ENCODE data around the gene ARHGEF37.
"Not testable (repeated sequence)": the region's sequence is repeated elsewhere in the genome, so short reads cannot be mapped to it uniquely, and the experiment has no call there.

ARHGEF37 gene

DNA sequence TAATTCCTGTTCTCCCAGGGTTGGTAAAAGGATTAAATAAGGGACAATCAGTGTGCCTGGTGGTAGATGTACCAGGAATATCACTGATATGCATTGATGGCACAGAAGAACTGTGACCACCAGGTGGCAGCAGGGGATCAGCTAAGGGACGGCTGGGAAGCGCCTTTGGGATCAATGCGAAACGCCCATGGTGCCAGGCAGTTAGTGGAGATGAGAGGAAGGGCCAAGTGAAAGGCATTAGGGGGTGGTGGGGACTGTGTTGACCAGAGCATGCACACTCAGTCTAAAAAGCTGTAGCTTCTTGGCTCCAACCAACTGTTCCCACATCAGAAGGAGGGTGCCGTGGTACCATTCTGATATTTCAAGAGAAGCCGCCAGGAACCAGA, 55.6 kb downstream of the ARHGEF37 start:
- in situ Hi-C loops (cut with HindIII; ENCODE audit: low pct_ligation_motif_present, low pct_unique_long_range_greater_than_20kb, low sequenced_read_pairs): loop anchor here (25.0 kb wide), 1 partner anchor 200 kb away; no protein-coding TSS in a partner anchor
- DNase-seq: peak; percentile 52

DNA sequence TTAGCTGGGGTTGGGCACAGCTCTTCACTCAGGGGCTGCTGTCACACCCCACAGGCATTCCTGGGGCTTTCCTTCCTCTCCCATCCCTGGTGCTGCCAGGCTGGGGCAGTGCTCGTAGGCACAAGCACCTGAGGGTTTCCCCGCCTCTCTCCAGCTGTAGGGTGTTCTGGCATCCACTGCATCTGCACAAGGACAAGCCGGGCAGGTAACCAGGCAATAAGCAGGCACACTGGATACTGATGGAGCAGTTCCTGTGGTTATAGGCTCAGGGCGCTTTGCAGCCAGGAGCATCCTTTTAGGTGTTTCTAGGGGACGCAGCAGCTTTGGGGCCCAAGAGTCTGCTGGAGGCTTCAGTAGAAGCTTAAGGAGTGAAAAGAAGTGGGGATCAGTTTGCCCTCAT, 56.8 kb downstream of the ARHGEF37 start:
- in situ Hi-C loops (cut with HindIII; ENCODE audit: low pct_ligation_motif_present, low pct_unique_long_range_greater_than_20kb, low sequenced_read_pairs): loop anchor here (25.0 kb wide), 1 partner anchor 199 kb away; no protein-coding TSS in a partner anchor
- no peak for DNase-seq

DNA sequence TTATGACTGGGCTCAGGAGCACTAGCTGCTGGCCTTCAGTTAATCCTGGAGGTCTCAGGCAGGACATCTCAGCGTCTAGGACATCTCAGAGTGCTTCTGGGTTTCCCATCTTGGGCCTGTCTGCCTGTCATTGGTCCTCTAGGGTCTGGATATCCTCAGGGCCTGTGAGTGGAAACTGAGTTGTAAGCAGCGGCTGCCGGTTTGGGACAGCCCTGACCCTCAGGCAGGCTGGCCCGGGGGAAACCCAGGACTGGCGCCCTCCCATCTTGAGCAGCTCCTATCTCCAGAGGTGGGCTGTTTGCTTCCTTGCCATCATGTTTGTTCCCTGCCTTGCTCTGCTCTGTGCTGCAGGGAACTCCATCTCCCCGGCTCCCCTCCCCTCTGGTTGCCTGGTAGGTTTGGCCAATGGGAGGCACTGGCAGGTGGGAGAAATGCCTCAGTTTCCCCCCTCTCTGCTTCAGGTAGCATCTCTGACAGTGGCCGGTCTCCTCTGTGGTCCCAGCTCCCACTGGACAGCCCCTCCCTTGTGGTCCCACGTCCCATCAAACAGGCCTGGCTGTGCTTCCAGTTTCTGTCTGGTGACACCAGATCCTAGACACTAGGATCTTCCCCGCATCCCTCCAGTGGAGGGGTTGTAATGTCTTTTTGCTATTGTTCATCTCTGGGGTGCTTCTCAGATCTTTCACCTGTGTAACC, 57.4 kb downstream of the ARHGEF37 start:
- no peak for DNase-seq
- in situ Hi-C loops (cut with HindIII; ENCODE audit: low pct_ligation_motif_present, low pct_unique_long_range_greater_than_20kb, low sequenced_read_pairs): loop anchor here (25.0 kb wide), 1 partner anchor 199 kb away; no protein-coding TSS in a partner anchor

- no peak for DNase-seq
- in situ Hi-C loops (cut with HindIII; ENCODE audit: low pct_ligation_motif_present, low pct_unique_long_range_greater_than_20kb, low sequenced_read_pairs): loop anchor here (25.0 kb wide), 1 partner anchor 198 kb away; no protein-coding TSS in a partner anchor
Measured at GRCh38 chr5:149639737-149640136, 58.4 kb downstream of the ARHGEF37 start.

DNA sequence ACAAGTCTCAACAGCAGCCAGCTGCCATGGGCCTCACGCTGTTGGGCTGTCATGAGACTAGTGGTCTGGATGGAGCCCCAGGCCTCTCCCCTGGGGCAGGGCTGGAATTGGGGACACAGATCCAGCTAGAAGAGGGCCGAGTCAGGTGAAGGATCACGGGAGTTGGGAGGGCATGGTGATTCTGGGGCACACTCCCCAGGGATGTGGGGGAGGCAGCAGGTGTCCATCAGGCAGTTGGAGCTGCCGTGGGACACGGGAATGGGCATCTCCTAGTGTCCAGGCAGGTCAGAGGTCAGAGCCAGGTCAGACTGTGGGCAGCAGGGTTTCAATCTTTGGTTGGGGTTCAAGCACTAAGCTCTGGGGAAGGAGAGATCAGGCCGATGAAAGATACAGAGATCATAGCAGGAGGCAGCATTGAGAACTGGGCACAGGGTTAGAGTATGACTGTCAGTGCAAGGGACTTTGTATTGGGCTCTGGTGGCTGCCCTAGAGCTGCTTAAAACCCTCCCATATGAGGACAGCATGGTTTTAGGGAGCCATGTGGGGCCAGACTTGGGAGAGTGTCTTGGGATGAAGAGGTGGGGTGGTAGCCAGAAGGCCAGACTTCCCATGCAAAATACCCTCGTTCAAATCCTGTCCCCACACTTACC, 59.2 kb downstream of the ARHGEF37 start:
- in situ Hi-C loops (cut with HindIII; ENCODE audit: low pct_ligation_motif_present, low pct_unique_long_range_greater_than_20kb, low sequenced_read_pairs): loop anchor here (25.0 kb wide), 1 partner anchor 197 kb away; no protein-coding TSS in a partner anchor
- no peak for DNase-seq

DNA sequence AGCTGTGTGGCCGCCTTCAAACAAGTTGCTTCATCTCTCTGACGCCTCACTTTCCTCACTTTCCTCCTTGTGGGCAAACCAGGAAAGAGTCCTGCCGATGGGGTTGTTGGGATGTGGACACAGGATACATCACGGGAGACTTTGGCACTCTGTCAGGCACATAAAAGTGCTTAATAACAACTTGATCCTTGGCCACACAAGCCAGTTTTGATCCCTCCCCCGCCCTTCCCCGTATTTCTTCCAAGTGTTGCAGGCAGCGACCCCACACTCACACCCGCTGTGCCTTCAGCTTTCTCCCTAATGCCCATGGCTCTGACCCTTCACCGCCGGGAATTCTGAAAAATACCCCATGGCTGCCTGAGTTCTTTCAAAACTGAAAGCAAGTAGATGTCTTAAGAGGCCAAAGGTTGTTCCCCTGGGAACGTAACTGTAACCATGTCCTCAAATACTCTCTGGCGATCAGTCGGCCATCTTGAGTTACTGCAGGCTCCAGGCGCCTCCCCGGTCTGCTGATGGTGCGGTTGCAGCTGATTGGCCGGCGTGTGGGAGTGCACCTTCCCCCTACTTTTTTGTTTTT, 59.8 kb downstream of the ARHGEF37 start:
- no peak for DNase-seq

GRCh38 chr5:149641600-149641999, 60.3 kb downstream of the ARHGEF37 start:
- no peak for DNase-seq
- in situ Hi-C loops (cut with HindIII; ENCODE audit: low pct_ligation_motif_present, low pct_unique_long_range_greater_than_20kb, low sequenced_read_pairs): loop anchor here (25.0 kb wide), 1 partner anchor 196 kb away; no protein-coding TSS in a partner anchor

More for the DNA sequence above, 59.8 kb downstream of the ARHGEF37 start:
- in situ Hi-C loops (cut with HindIII; ENCODE audit: low pct_ligation_motif_present, low pct_unique_long_range_greater_than_20kb, low sequenced_read_pairs): loop anchor here (25.0 kb wide), 1 partner anchor 196 kb away; no protein-coding TSS in a partner anchor

DNA sequence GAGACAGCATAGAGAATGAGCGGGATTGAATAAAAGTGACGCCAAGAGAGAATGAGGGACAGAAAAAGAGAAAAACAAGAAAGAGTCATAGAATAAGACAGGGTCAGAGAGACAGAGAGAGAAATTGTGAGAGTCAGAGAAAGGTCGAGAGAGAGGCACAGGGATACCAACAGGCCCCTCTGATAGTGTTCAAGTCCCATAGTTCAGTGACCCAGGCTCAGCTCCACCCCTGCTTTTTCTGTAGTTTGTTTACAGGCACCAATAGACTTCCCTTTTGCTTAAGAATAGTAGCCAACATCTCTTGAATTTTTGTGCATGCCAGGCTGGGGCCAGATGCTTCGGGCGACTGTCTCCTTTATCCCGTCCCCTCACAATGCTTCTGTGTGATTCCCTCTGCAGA, 62.5 kb downstream of the ARHGEF37 start:
- in situ Hi-C loops (cut with HindIII; ENCODE audit: low pct_ligation_motif_present, low pct_unique_long_range_greater_than_20kb, low sequenced_read_pairs): loop anchor here (25.0 kb wide), 1 partner anchor 194 kb away; no protein-coding TSS in a partner anchor
- DNase-seq: no peak

- DNase-seq: no peak
- in situ Hi-C loops (cut with HindIII; ENCODE audit: low pct_ligation_motif_present, low pct_unique_long_range_greater_than_20kb, low sequenced_read_pairs): loop anchor here (25.0 kb wide), 1 partner anchor 193 kb away; no protein-coding TSS in a partner anchor
Measured at GRCh38 chr5:149644629-149645028, 63.3 kb downstream of the ARHGEF37 start.

GRCh38 chr5:149645236-149645635, 63.9 kb downstream of the ARHGEF37 start:
- in situ Hi-C loops (cut with HindIII; ENCODE audit: low pct_ligation_motif_present, low pct_unique_long_range_greater_than_20kb, low sequenced_read_pairs): loop anchor here (25.0 kb wide), 1 partner anchor 192 kb away; no protein-coding TSS in a partner anchor
- no peak for DNase-seq

DNA sequence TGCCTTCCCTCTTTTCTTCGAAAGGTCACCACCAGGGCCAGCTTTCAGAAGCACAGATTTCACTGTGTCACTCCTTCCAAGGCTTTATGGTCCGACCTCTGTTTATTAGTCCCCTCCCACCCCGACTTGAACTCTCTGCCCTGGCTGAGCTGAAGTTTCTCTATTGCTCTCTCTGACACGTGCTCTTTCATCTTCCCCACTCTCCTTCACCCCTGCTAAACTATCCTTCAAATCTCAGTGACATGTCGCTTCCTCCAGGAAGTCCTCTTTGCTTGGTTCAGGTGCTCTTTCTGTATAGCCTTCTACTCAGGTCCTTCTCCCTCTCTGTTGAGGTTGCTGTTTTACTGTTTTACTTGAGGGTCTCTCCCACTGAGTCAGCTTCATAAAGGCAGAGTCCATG, 64.4 kb downstream of the ARHGEF37 start:
- DNase-seq: no peak
- in situ Hi-C loops (cut with HindIII; ENCODE audit: low pct_ligation_motif_present, low pct_unique_long_range_greater_than_20kb, low sequenced_read_pairs): loop anchor here (25.0 kb wide), 1 partner anchor 192 kb away; no protein-coding TSS in a partner anchor

- no peak for DNase-seq
- in situ Hi-C loops (cut with HindIII; ENCODE audit: low pct_ligation_motif_present, low pct_unique_long_range_greater_than_20kb, low sequenced_read_pairs): loop anchor here (25.0 kb wide), 1 partner anchor 191 kb away; no protein-coding TSS in a partner anchor
Measured at GRCh38 chr5:149646564-149646963, 65.3 kb downstream of the ARHGEF37 start.

DNA sequence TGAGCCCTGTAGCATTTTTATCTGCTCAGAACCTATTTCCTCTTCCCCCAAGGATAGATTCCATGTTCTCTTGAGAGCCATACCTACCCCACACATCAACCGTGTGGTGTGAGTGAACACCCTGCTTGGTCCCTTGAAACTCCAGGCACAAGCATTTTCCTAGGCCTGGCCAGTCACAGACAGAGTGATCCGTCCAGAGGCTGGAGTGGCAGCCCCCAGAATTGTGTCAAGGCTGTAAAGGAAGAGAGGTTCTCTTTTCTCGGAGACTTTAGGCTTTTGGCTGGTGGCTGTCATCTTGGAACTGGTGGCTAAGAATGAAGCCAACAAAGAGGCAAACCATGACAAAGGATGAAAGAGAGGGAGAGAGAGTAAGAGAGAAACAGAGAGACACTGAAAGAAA, 66.0 kb downstream of the ARHGEF37 start:
- in situ Hi-C loops (cut with HindIII; ENCODE audit: low pct_ligation_motif_present, low pct_unique_long_range_greater_than_20kb, low sequenced_read_pairs): loop anchor here (25.0 kb wide), 1 partner anchor 190 kb away; no protein-coding TSS in a partner anchor
- DNase-seq: no peak

- in situ Hi-C loops (cut with HindIII; ENCODE audit: low pct_ligation_motif_present, low pct_unique_long_range_greater_than_20kb, low sequenced_read_pairs): loop anchor here (25.0 kb wide), 1 partner anchor 189 kb away; no protein-coding TSS in a partner anchor
- DNase-seq: not testable (repeated sequence)
Measured at GRCh38 chr5:149648464-149649393, 67.4 kb downstream of the ARHGEF37 start.

DNA sequence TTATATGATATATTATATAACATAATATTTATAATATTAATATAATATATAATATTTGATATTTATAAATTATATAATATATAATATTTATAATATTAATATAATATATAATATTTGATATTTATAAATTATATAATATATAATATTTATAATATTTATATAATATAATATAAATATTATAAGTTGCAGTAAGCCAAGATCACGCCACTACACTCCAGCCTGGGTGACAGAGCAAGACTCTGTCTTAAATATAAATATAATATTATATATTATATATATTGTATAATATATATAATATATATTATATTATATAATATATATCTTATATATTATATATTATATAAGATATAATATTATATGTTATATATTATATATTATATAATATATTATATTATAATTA, 68.4 kb downstream of the ARHGEF37 start:
- DNase-seq: not testable (repeated sequence)
- in situ Hi-C loops (cut with HindIII; ENCODE audit: low pct_ligation_motif_present, low pct_unique_long_range_greater_than_20kb, low sequenced_read_pairs): loop anchor here (25.0 kb wide), 1 partner anchor 188 kb away; no protein-coding TSS in a partner anchor

DNA sequence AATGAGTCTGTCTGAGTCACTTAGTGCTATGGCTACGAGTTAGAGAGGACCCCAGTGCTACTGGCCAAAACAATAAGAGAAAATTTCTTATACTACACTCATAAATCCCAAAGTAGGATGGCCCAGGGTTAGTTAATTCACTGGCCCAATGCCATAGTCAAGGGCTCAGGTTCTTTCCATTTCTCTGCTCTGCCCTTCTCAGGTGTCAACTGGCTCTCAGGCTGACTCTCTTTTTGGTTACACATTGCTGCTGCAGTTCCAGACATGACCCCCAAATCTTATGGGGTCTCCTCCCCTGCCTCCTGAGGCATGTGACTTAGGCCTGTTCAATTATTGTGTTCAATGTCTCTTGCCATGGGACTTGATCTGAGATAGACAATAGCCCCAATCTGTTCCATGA, 70.4 kb downstream of the ARHGEF37 start:
- in situ Hi-C loops (cut with HindIII; ENCODE audit: low pct_ligation_motif_present, low pct_unique_long_range_greater_than_20kb, low sequenced_read_pairs): no loop called here
- no peak for DNase-seq

DNA sequence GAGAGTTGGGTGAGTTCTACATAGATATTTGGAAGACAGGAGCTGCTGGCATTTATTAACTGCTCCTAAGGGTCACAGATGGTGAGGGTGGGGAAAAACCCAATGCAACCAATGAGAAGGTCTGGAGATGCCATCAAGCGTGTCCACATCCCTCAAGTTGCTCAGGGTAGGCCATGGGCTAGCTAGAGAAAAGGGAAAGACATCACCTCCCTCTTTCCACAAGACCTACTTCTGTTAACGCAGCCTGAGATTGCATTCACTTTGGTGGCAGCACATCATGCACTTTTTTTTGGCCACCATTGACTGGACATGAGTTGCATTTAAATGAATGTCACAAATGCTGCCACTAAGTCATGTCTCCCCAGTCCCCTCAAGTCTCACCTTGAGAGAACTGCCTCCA, 71.4 kb downstream of the ARHGEF37 start:
- DNase-seq: no peak
- in situ Hi-C loops (cut with HindIII; ENCODE audit: low pct_ligation_motif_present, low pct_unique_long_range_greater_than_20kb, low sequenced_read_pairs): no loop called here

DNA sequence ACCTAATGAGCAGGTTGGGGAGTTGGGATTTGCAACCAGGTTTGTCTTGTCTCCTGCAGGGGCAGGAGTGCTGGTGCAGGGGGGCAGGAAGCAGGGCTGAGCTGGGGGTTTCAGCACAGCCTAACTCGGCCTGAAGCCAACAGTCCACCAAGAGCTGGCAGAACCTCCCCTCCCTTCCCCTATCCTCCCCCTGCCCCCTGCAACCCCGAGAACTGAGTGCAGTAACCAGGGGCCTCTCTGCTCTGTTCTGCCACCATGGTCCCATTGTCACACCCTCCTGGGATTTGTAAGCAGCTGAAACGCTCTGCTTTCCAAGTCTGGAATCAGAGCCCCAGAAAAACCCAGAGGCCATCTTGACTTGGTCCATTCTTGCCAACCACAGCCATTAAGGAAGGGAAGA, 72.9 kb downstream of the ARHGEF37 start:
- in situ Hi-C loops (cut with HindIII; ENCODE audit: low pct_ligation_motif_present, low pct_unique_long_range_greater_than_20kb, low sequenced_read_pairs): no loop called here

More for the DNA sequence above, 72.9 kb downstream of the ARHGEF37 start:
- no peak for DNase-seq

All from ACHN (cell line).